WERI-Rb-1 (cell line): ENCODE results near the gene STIMATE.

Source experiments
- DNase-seq: peaks from one replicate; pipeline ENCODE4 v3.0.0-alpha.2; 2020
- H3K27ac ChIP-seq: fragments of 250-450 bp; sonication (Bioruptor Pico); 2 replicates; pipeline ENCODE4 v1.5.1; 2020; ENCODE audit warnings: mild to moderate bottlenecking, moderate library complexity
- H3K27me3 ChIP-seq: fragments of 250-450 bp; sonication (Bioruptor Pico); 2 replicates; pipeline ENCODE4 v1.5.1; 2021; ENCODE audit warnings: mild to moderate bottlenecking, low read depth, moderate library complexity; ENCODE audit not compliant: insufficient read depth, severe bottlenecking
- H3K36me3 ChIP-seq: fragments of 250-450 bp; sonication (Bioruptor Pico); 2 replicates; pipeline ENCODE4 v1.5.1; 2020; ENCODE audit warnings: mild to moderate bottlenecking, moderate library complexity
- H3K4me3 ChIP-seq: 2 replicates; pipeline ENCODE4 v1.5.1; 2011; ENCODE audit warnings: low read depth, mild to moderate bottlenecking, control low read depth, low read length
- H3K9me3 ChIP-seq: fragments of 250-450 bp; sonication (Bioruptor Pico); 2 replicates; pipeline ENCODE4 v1.5.1; 2021; ENCODE audit warnings: mild to moderate bottlenecking, moderate library complexity; ENCODE audit not compliant: severe bottlenecking
- CTCF ChIP-seq: IDR thresholded peaks from 2 replicates; pipeline ENCODE4 v1.5.1; 2011; ENCODE audit warnings: low read depth, mild to moderate bottlenecking, control low read depth, inconsistent platforms, low read length

The STIMATE gene

GRCh38 chr3:52788890-52789745 is 108.2 kb downstream of the STIMATE start:
- no peak for DNase-seq
- H3K36me3 ChIP-seq = no peaks in the 10 kb centered on the region
- no peak overlapping the region for H3K27ac ChIP-seq
- no peaks in the 10 kb centered on the region for H3K27me3 ChIP-seq
- no peaks in the 10 kb centered on the region for H3K9me3 ChIP-seq
- no peak for TF ChIP-seq CTCF
- H3K4me3 ChIP-seq = no peak overlapping the region

GRCh38 chr3:52787672-52788625 is 109.4 kb downstream of the STIMATE start:
- Histone ChIP-seq H3K36me3 (no peaks in the 10 kb centered on the region), H3K4me3 (no peak overlapping the region), H3K9me3 (no peaks in the 10 kb centered on the region), H3K27me3 (no peaks in the 10 kb centered on the region), H3K27ac (no peak overlapping the region)
- no peak for DNase-seq
- TF ChIP-seq CTCF = peak; percentile 21; the same call in 1 of the 2 replicates

- no peak overlapping the region for H3K27ac ChIP-seq
- H3K4me3 ChIP-seq = no peak overlapping the region
- TF ChIP-seq CTCF = no peak
- no peaks in the 10 kb centered on the region for H3K27me3 ChIP-seq
- no peaks in the 10 kb centered on the region for H3K36me3 ChIP-seq
- no peak for DNase-seq
- no peaks in the 10 kb centered on the region for H3K9me3 ChIP-seq
These were observed 110.1 kb downstream of the STIMATE start for GRCh38 chr3:52787246-52787645.
